Adrenal gland (tissue), 12 donors: Measurements from ENCODE around the gene BIRC5. TPM values are rescaled to one million over a fixed set of nuclear protein-coding genes. Genes with fewer than 3 reads are reported as not detected.

ENCODE experiments used
- DNase-seq, 7 donors: peaks; one replicate each; pipeline ENCODE4 v3.0.0-alpha.2; 2019 to 2020
- H3K27ac ChIP-seq, 5 donors: fragments of 200-600 bp; sonication (generic) in 4 of 5; 1 replicate in 3 of 5; 2 replicates in 2 of 5; pipeline versions ENCODE4 v1.5.1 to v1.8.0; 2016 to 2020; ENCODE audit warnings: mild to moderate bottlenecking in 1 of 5
- H3K27me3 ChIP-seq: fragments of 200-600 bp; 2 replicates; pipeline ENCODE4 v1.8.0; 2021
- H3K36me3 ChIP-seq, 2 donors: fragments of 200-600 bp; replicated peaks in 1 of 2; 1 replicate in 1 of 2; 2 replicates in 1 of 2; pipeline versions ENCODE4 v1.5.1 to v1.8.0; 2018 to 2022
- H3K4me1 ChIP-seq, 2 donors: fragments of 200-600 bp; replicated peaks in 1 of 2; 1 replicate in 1 of 2; 2 replicates in 1 of 2; pipeline versions ENCODE4 v1.5.1 to v1.8.0; 2018 to 2021
- H3K4me3 ChIP-seq, 4 donors: fragments of 200-600 bp; sonication (generic) in 3 of 4; one replicate each; pipeline ENCODE4 v1.5.1; 2016 to 2018
- H3K9me3 ChIP-seq, 3 donors: fragments of 200-600 bp; sonication (generic) in 1 of 3; replicated peaks in 1 of 3; 1 replicate in 2 of 3; 2 replicates in 1 of 3; pipeline versions ENCODE4 v1.5.1 to v1.8.0; 2016 to 2021
- POLR2A ChIP-seq, 2 donors: fragments of 450-650 bp; IDR thresholded peaks; one replicate each; pipeline ENCODE4 v1.6.1; 2017; ENCODE audit warnings: antibody characterized with exemption in 2 of 2, mild to moderate bottlenecking in 2 of 2, moderate library complexity in 1 of 2
- WGBS, 4 donors: extraction: QIAGEN DNeasy Blood & Tissue Kit in 2 of 4; methylation state at CpG; one replicate each; pipeline versions ENCODE4 v1.1.5 to v1.1.7; 2013 to 2017; 5-methylcytosine and 5-hydroxymethylcytosine counted together
- intact Hi-C, 2 donors: fragments of 100-400 bp; cut with DNase I; formaldehyde crosslinking; loops; one replicate each; pipeline versions ENCODE4 v1.14.1 to v1.15.0; 2022 to 2023
- polyA plus RNA-seq, 3 donors: library from polyadenylated mRNA; stranded (reverse); fragments of 200-250 nt in 2 of 3; fragments of 350-450 nt in 1 of 3; fragmentation: Illumina TruSeq in 1 of 3; extraction: RNeasy Lipid Tissue Mini Kit (QIAGEN cat#74804) in 1 of 3; gene quantifications; one replicate each; pipeline ENCODE4 v1.2.3, GENCODE V29; 2013 to 2014
- total RNA-seq, 9 donors: library from RNA; depleted of rRNA in 4 of 9; stranded (reverse); fragments of >200 nt in 4 of 9; fragments of 120-200 nt in 1 of 9; fragmentation: NEBNext Ultra II Directional in 1 of 9; extraction: Animal tissue kit (Norgen Biotek cat#: 25700) in 1 of 9; gene quantifications; one replicate each; pipeline versions ENCODE4 v1.1.0 to v1.2.4, GENCODE V29; 2013 to 2023
- TF ChIP-seq, protein P1 (sequence below), 6 experiments: fragments of 450-650 bp in 4 of 6; fragments of 200-600 bp in 2 of 6; sonication (generic) in 1 of 6; IDR thresholded peaks; 1 replicate in 5 of 6; 2 replicates in 1 of 6; pipeline versions ENCODE4 v1.5.1 to v1.8.0; 2016 to 2021; ENCODE audit warnings: antibody characterized with exemption in 6 of 6, mild to moderate bottlenecking in 2 of 6, moderate library complexity in 1 of 6
- donor health status: healthy with polysubstance abuse.
- donor health status: Bipolar disorder and iron deficiency.
- donor health status: DM: yes; HTN: yes; CAD: no.
- donor health status: DM: no; HTN: no; CAD: no.
- donor health status: DM: no; HTN: no; CAD: no.
- donor health status: DM: yes; HTN: yes; CAD: no.

BIRC5 gene
- total and polyA plus RNA-seq, 12 donors, result 0.12 to 17.6 (median 1.3) TPM

- no peak overlapping the region for H3K4me3 ChIP-seq
- peaks cover 10% of the 10 kb centered on the region for H3K27me3 ChIP-seq
- 65 to 88% (median 74%) methylated on average over 12 of the region's 12 CpGs for WGBS, 4 donors
- no peaks in the 10 kb centered on the region for H3K36me3 ChIP-seq
- H3K9me3 ChIP-seq, result no peaks in the 10 kb centered on the region
- intact Hi-C loops, result no loop called here
- TF ChIP-seq, protein P1, sequence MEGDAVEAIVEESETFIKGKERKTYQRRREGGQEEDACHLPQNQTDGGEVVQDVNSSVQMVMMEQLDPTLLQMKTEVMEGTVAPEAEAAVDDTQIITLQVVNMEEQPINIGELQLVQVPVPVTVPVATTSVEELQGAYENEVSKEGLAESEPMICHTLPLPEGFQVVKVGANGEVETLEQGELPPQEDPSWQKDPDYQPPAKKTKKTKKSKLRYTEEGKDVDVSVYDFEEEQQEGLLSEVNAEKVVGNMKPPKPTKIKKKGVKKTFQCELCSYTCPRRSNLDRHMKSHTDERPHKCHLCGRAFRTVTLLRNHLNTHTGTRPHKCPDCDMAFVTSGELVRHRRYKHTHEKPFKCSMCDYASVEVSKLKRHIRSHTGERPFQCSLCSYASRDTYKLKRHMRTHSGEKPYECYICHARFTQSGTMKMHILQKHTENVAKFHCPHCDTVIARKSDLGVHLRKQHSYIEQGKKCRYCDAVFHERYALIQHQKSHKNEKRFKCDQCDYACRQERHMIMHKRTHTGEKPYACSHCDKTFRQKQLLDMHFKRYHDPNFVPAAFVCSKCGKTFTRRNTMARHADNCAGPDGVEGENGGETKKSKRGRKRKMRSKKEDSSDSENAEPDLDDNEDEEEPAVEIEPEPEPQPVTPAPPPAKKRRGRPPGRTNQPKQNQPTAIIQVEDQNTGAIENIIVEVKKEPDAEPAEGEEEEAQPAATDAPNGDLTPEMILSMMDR (IDR thresholded peaks at IDR 0.05), result no peak
- TF ChIP-seq POLR2A (IDR thresholded peaks at IDR 0.05), result no peak
- no peak for DNase-seq
- no peak overlapping the region for H3K27ac ChIP-seq
- H3K4me1 ChIP-seq, result no peaks in the 10 kb centered on the region
These were observed 12.2 kb downstream of the BIRC5 start for GRCh38 chr17:78226055-78226758.

DNA sequence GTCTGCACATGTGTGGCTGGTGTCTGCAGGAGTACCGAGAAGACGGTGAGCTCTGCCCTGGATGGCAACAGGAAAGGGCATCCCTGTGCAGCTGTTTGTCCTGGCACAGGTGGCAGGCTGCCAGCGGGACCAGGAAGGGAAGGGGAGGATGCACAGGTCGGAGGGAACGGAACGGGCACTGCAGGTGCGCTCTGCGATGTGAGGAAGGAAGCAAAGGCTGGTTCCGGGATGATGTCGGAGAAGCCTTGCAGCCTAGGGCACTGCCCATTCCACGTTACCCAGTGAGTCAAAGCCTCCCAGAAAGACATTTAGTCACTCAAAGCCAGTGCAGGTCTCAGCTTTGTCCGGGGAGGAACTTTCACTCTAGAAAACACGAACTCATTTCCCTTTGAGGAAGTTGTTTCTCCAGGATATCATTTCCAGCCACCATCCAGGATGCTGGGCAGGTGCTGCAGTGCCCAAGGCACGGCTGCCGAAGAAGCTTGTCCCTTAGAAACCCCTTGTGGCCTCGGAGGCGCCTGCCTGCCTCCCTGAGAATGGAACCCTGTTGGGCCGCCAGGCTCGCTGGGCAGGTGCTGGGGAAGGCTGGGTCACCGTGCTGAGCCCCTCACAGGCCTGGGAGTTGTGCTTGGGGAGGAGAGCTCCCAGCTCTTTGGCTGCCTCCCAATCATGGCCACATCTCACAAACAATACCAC is 12.9 kb downstream of the BIRC5 start:
- no peaks in the 10 kb centered on the region for H3K36me3 ChIP-seq
- H3K9me3 ChIP-seq, result no peaks in the 10 kb centered on the region
- DNase-seq, result no peak
- no peaks in the 10 kb centered on the region for H3K4me1 ChIP-seq
- H3K27ac ChIP-seq, result no peak overlapping the region
- no peak overlapping the region for H3K4me3 ChIP-seq
- 64 to 75% (median 67%) methylated on average over 13 to 20 of the region's 20 CpGs for WGBS, 4 donors
- intact Hi-C loops, result no loop called here
- peaks cover 15% of the 10 kb centered on the region for H3K27me3 ChIP-seq
- TF ChIP-seq, protein P1 (IDR thresholded peaks at IDR 0.05), result no peak
- no peak for TF ChIP-seq POLR2A (IDR thresholded peaks at IDR 0.05)

DNA sequence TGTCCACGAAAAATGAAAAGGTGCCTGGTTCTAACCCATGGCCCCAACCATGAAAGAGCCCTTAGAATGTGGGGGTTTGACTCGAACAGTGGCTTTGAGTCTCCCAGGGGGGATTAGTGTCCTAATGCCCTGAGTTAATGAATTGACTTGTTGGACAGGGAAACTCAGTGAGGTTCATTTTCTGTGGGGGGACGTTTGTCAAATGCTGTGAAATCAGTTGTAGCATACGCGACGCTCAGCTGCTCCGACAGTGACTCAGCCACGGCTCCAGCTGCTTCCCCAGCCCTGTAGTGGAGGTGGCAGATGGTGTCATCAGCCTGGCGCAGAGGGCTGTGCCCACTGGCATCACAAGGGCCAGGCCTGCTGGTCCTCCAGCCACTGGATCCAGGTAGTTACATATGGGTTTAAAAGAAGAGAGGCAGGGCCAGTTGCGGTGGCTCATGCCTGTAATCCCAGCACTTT is 13.4 kb downstream of the BIRC5 start:
- TF ChIP-seq POLR2A (IDR thresholded peaks at IDR 0.05), result no peak
- TF ChIP-seq, protein P1 (IDR thresholded peaks at IDR 0.05), result no peak
- H3K9me3 ChIP-seq, result no peaks in the 10 kb centered on the region
- 69 to 85% (median 81%) methylated on average over 7 to 10 of the region's 10 CpGs for WGBS, 4 donors
- no peak overlapping the region for H3K27ac ChIP-seq
- no peaks in the 10 kb centered on the region for H3K4me1 ChIP-seq
- H3K36me3 ChIP-seq, result no peaks in the 10 kb centered on the region
- DNase-seq, result no peak
- intact Hi-C loops, result no loop called here
- no peak overlapping the region for H3K4me3 ChIP-seq
- peaks cover 20% of the 10 kb centered on the region for H3K27me3 ChIP-seq

DNA sequence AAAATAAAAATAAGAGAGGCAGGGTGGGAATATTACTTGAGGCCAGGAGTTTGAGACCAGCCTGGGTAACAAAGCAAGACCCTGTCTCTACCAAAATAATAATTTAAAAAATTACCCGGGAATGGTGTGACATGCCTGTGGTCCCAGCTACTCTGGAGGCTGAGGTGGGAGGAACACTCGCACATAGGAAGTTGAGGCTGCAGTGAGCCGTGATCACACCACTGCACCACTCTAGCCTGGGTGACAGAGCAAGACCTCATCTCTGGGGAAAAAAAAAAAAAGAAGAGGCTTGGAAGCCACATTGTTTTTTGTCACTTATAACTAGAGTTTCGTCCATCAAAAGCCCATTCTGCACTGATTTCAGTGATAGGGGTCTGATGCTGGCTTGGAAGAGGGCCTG is 14.1 kb downstream of the BIRC5 start:
- no peaks in the 10 kb centered on the region for H3K4me1 ChIP-seq
- no peaks in the 10 kb centered on the region for H3K36me3 ChIP-seq
- H3K9me3 ChIP-seq, result no peaks in the 10 kb centered on the region
- intact Hi-C loops, result no loop called here
- TF ChIP-seq, protein P1 (IDR thresholded peaks at IDR 0.05), result no peak
- TF ChIP-seq POLR2A (IDR thresholded peaks at IDR 0.05), result no peak
- peaks cover 27% of the 10 kb centered on the region for H3K27me3 ChIP-seq
- 60 to 81% (median 79%) methylated on average over 4 of the region's 4 CpGs for WGBS, 4 donors
- no peak overlapping the region for H3K27ac ChIP-seq
- H3K4me3 ChIP-seq, result no peak overlapping the region
- no peak for DNase-seq
